A673 (cell line): Measurements from ENCODE around the gene ZBTB8OS.

ENCODE experiments used
- EZH2 ChIP-seq: fragments of 200-600 bp; sonication (generic); IDR thresholded peaks from 2 replicates; pipeline ENCODE4 v1.6.1; 2017; ENCODE audit warnings: borderline replicate concordance, low read depth, mild to moderate bottlenecking, mixed read lengths, antibody characterized with exemption, low read length; ENCODE audit not compliant: poor library complexity, severe bottlenecking
- TF ChIP-seq, protein P1 (sequence below): fragments of 300-800, 200-600 bp; sonication (generic); conservative IDR thresholded peaks from 2 replicates; pipeline ENCODE4 v1.5.1; 2017; ENCODE audit warnings: low read depth, mild to moderate bottlenecking, antibody characterized with exemption, low read length, moderate library complexity, mixed read lengths

DNA sequence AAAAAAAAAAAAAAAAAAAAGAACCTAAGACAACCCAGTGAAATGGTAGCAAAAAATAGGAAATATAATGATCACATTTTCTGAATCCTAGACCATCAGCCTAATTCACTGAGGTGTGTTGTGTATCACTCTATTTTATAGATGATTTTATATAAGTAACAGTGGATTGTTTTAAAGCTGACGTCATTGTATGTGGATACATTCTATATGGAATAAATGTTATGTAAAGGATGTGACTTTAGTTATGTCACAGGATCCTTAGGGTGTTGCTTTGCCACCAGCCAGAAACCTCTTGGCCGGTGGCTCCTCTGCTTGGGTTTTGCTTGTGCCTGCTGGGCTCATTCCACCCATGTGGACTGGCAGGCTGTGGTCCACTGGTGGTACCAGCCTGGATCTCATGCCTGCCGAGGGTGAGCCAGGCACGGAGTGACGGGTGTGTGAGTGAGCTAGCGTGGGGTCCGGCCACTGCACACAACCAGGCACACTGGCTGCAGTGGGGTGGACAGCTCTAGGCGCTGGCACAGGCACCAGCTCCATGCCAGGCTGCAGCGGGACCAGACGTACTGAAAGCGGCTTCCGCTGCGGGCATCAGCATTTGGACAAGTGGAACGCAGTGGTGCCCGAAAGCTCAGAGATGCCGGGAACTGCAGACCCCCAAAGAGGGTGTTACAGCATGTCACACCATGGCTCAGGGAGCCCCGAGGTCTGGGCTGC is 44.5 kb downstream of the ZBTB8OS start:
- TF ChIP-seq, protein P1, sequence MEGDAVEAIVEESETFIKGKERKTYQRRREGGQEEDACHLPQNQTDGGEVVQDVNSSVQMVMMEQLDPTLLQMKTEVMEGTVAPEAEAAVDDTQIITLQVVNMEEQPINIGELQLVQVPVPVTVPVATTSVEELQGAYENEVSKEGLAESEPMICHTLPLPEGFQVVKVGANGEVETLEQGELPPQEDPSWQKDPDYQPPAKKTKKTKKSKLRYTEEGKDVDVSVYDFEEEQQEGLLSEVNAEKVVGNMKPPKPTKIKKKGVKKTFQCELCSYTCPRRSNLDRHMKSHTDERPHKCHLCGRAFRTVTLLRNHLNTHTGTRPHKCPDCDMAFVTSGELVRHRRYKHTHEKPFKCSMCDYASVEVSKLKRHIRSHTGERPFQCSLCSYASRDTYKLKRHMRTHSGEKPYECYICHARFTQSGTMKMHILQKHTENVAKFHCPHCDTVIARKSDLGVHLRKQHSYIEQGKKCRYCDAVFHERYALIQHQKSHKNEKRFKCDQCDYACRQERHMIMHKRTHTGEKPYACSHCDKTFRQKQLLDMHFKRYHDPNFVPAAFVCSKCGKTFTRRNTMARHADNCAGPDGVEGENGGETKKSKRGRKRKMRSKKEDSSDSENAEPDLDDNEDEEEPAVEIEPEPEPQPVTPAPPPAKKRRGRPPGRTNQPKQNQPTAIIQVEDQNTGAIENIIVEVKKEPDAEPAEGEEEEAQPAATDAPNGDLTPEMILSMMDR: no peak
- no peak for TF ChIP-seq EZH2
